Activated naive CD8-positive, alpha-beta T cell (primary cell): ENCODE measurements around the gene SHISA8.
A peak's percentile ranks its signal among the peaks of the same experiment; 100 is the strongest.

ENCODE experiments used
- H3K27ac Mint-ChIP-seq: one replicate; pipeline ENCODE4 v1.8.0; 2021; ENCODE audit warnings: mixed read lengths
- H3K27me3 Mint-ChIP-seq: one replicate; pipeline ENCODE4 v1.8.0; 2021; ENCODE audit warnings: mixed read lengths
- H3K36me3 Mint-ChIP-seq: one replicate; pipeline ENCODE4 v1.8.0; 2021; ENCODE audit warnings: mixed read lengths
- H3K4me1 Mint-ChIP-seq: one replicate; pipeline ENCODE4 v1.8.0; 2021; ENCODE audit warnings: low read depth, mixed read lengths
- H3K4me3 Mint-ChIP-seq: one replicate; pipeline ENCODE4 v1.8.0; 2021; ENCODE audit warnings: mild to moderate bottlenecking, mixed read lengths
- H3K9me3 Mint-ChIP-seq: one replicate; pipeline ENCODE4 v1.8.0; 2021; ENCODE audit warnings: low read depth, mixed read lengths

The SHISA8 gene

DNA sequence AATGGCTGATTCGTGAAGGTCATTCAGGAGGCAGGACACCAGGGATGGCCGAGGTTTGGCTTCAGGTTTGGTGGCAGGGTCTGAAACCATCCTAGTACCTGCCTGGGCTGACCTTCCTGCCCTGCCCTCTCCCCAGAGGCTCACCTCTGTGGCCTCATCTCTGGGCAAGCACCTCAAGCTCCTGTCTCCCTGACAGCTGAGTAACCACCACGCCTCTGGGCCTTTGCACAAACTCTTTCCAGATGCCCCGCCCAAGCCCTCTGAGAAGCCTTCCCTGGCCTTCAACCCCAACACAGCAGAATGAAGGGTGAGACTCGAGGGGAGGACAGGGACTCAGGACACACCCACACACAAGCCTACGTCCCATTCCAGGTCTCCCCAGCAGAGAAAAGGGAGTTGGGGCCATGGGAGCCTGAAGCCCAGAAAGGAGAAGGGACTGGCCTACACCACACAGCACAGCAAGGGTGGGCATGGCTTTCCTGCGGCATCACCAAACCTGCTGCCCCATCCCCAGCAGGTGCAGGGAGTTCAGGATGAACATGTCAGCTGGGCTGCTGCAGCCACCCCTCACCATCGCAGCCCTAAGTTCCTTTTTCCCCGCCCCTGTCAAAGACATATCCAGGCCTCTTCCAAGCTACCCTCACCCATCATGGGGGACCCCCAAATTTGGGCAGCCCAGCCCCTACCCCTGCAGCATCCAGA, 2.4 kb downstream of the SHISA8 start:
- Mint-ChIP-seq H3K27ac (peak overlapping the region; percentile 10), H3K4me3 (peak overlapping the region; percentile 1), H3K27me3 (peaks cover 5% of the 10 kb centered on the region), H3K4me1 (peaks cover 28% of the 10 kb centered on the region), H3K9me3 (no peaks in the 10 kb centered on the region), H3K36me3 (no peaks in the 10 kb centered on the region)

- Mint-ChIP-seq H3K36me3 (no peaks in the 10 kb centered on the region), H3K9me3 (no peaks in the 10 kb centered on the region), H3K4me3 (peak overlapping the region; percentile 67), H3K27me3 (peaks cover 2% of the 10 kb centered on the region), H3K4me1 (peaks cover 27% of the 10 kb centered on the region), H3K27ac (no peak overlapping the region)
Measured at GRCh38 chr22:41911001-41911611, 3.8 kb downstream of the SHISA8 start.

DNA sequence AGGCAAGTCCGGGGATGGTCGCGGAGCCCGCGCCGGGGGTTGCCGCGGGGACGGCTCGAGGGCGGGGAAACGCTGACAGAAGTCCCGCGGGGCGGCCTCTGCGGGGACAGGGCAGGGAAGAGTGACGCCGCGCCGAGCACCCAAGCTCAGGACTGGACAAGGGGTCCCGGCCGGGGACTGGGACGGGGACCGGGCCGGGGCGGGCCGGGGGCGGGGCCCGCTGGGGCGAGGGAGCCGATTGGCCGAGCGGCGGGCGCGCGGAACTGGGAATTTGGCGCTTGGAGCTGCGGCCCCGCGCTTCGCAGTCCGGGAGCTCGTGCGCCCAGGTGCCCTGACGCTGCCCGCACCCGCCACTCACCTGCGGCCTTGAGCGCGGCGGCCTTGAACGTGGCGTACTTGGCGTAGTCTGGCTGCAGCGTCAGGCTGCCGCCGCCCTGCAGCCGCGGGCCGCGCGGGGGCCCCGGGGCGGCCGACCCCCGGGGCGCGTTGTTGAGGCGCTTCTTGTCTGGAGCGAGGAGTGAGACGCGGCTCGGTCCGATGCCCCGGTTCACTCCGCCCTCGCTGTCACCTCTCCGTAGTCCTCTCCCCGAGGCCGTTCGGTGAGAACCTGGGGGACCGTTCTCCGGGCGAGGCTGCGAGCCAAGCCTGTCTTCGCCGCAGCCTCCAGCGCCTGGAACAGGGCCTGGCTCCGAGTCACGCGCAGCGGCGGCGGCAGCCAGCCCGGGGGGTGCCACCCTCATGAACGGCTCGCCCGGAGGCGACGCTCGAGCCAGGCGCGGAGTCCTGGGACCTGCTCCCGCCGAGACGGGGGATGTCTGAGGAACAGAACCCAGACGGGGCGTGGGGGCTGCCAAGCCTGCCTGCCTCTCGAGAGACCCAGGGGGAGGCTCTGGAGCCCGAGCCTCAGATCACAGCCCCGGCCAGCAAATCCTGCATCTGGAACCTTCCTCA, 4.5 kb downstream of the SHISA8 start:
- Mint-ChIP-seq H3K9me3 (no peaks in the 10 kb centered on the region), H3K4me3 (no peak overlapping the region), H3K27ac (no peak overlapping the region), H3K27me3 (no peaks in the 10 kb centered on the region), H3K4me1 (peaks cover 24% of the 10 kb centered on the region), H3K36me3 (no peaks in the 10 kb centered on the region)

DNA sequence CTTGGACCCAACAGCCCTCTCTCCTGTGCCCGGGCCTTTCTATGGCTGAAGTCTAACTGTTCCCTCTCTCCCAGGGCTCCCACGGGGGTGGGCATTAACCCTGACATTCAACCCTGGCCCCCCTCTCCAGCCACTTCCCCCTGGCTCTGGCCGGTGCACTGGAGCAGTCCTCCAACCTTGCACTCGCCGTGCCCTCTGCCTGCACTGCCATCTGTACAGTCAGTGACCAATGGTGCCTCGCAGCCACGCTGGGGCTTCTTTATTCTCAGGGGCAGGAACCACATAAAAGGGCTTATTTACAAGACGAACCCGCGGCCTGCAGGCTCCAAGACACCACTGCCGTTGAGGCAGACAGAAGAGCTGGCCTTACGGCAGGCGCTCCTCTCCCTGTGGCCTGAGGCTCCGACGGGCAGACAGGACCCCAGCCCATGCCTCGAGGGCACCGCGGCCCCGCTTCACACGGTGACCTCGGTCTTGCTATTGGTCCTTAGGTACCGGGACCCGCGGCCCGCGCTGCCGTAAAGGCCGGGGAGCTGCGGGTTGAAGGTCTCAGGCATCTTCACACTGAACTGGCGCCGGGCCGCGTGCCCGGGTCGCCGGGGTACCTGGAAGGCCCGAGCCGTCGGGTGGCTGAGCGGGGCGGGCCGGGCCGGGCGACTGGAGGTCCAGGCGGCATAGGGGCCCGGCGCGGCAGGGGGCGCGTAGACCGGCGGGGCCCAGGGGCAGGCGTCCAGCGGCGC, 5.4 kb downstream of the SHISA8 start:
- Mint-ChIP-seq H3K4me3 (peak overlapping the region; percentile 58), H3K9me3 (no peaks in the 10 kb centered on the region), H3K27ac (no peak overlapping the region), H3K27me3 (no peaks in the 10 kb centered on the region), H3K36me3 (no peaks in the 10 kb centered on the region), H3K4me1 (peaks cover 24% of the 10 kb centered on the region)

DNA sequence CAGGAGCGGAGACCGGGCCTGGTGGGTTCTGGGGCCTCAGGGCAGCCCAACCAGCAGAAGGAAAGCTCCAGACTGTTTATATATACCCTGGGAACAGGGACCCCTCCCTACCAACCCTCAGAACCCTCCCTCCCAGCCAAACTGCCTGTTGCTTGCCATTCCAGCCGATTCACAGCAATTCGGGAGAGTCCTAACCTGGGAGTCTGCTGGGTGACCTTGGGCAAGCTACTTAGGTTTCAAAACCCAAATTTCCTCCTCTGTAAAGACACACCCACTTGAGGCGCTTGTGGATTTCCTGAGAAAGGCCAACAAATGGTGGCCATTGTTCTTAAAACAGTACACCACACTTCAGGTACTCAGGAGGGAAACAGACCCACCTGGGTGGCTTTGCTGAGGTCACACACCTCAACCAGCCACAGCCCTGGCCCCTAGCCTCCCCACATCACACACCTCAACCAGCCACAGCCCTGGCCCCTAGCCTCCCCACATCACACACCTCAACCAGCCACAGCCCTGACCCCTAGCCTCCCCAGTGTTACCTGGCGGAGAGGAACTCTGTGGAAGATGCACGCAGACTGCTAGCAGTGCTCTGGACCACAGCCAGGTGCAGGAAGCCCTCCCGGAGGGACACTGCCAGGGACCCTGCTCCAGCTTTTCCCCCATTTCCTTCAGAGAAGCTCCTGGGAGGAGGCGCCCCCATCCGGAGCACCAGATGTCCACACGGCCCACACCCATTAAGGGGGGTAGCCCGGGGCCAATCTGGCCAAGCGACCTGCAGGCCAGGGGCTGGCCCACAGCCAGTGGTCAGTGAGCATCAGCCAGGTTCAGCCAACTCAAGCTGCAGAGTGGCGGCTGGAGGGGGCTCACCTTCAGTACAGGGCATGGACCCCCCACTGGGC, 6.2 kb downstream of the SHISA8 start:
- H3K27me3 Mint-ChIP-seq, result no peaks in the 10 kb centered on the region
- peaks cover 24% of the 10 kb centered on the region for H3K4me1 Mint-ChIP-seq
- no peaks in the 10 kb centered on the region for H3K36me3 Mint-ChIP-seq
- H3K27ac Mint-ChIP-seq, result no peak overlapping the region
- no peak overlapping the region for H3K4me3 Mint-ChIP-seq
- H3K9me3 Mint-ChIP-seq, result no peaks in the 10 kb centered on the region

- H3K4me3 Mint-ChIP-seq, result no peak overlapping the region
- H3K9me3 Mint-ChIP-seq, result no peaks in the 10 kb centered on the region
- peaks cover 20% of the 10 kb centered on the region for H3K4me1 Mint-ChIP-seq
- no peaks in the 10 kb centered on the region for H3K27me3 Mint-ChIP-seq
- no peak overlapping the region for H3K27ac Mint-ChIP-seq
- H3K36me3 Mint-ChIP-seq, result no peaks in the 10 kb centered on the region
Measured at GRCh38 chr22:41907436-41908401, 7.2 kb downstream of the SHISA8 start.

DNA sequence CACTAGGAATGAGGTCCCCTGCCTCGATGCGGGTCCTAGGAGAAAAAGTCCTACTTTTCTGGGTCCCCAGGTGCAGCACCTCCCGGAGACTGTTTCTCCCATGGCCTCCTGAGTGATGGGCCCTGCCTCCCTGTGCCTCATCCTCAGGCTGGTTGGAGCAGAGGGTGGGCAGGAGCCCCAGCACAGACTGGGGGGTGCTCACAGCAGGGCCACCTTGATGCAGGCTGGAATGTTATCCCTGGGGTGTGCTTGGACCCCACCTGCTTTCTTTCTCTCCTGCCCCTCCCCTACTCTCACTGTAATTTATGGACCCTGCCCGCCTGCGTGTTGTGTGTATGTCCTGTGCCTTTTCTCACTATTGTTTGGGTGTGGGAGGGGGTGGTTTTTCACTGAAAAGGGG, 8.1 kb downstream of the SHISA8 start:
- H3K36me3 Mint-ChIP-seq, result no peaks in the 10 kb centered on the region
- no peak overlapping the region for H3K27ac Mint-ChIP-seq
- no peak overlapping the region for H3K4me3 Mint-ChIP-seq
- no peaks in the 10 kb centered on the region for H3K9me3 Mint-ChIP-seq
- no peaks in the 10 kb centered on the region for H3K27me3 Mint-ChIP-seq
- peaks cover 20% of the 10 kb centered on the region for H3K4me1 Mint-ChIP-seq

DNA sequence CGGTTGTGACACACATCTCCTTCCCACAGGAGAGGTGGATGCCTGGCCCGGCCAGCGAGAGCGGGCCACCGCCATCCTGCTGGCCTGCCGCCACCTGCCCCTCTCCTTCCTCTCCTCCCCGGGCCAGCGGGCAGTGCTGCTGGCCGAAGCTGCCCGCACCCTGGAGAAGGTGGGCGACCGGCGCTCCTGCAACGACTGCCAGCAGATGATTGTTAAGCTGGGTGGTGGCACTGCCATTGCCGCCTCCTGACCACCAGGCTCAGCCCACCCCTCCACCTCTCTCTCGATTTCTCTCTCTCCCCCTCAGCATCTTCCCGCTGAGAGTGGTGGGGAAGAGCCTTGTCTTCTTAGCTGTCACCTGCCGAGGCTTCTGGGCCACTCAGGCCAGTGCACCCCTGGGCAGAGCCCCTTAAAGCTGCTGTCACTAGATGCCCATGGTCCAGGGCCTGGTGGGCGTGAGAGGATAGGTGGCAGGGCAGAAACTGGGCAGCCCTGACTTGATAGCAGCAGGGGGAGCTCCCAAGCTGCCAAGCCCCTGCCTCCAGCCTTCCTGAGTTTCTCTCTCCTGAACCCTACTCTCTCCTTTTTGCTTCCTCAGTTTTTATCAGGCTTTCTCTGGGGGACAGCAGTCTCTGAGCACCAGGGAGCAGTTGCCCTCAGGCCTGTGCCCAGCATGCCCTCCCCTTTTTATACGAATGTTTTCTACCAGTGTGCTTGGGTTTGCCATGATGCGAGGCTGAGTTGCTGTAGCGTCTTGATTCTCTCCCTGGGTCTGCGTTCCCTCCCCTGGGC, 9.3 kb downstream of the SHISA8 start:
- no peaks in the 10 kb centered on the region for H3K36me3 Mint-ChIP-seq
- no peak overlapping the region for H3K4me3 Mint-ChIP-seq
- no peak overlapping the region for H3K27ac Mint-ChIP-seq
- H3K27me3 Mint-ChIP-seq, result no peaks in the 10 kb centered on the region
- peaks cover 17% of the 10 kb centered on the region for H3K4me1 Mint-ChIP-seq
- H3K9me3 Mint-ChIP-seq, result no peaks in the 10 kb centered on the region

- Mint-ChIP-seq H3K36me3 (no peaks in the 10 kb centered on the region), H3K27me3 (no peaks in the 10 kb centered on the region), H3K4me1 (peaks cover 17% of the 10 kb centered on the region), H3K9me3 (no peaks in the 10 kb centered on the region), H3K27ac (no peak overlapping the region), H3K4me3 (no peak overlapping the region)
Measured at GRCh38 chr22:41904450-41905410, 10.1 kb downstream of the SHISA8 start.

DNA sequence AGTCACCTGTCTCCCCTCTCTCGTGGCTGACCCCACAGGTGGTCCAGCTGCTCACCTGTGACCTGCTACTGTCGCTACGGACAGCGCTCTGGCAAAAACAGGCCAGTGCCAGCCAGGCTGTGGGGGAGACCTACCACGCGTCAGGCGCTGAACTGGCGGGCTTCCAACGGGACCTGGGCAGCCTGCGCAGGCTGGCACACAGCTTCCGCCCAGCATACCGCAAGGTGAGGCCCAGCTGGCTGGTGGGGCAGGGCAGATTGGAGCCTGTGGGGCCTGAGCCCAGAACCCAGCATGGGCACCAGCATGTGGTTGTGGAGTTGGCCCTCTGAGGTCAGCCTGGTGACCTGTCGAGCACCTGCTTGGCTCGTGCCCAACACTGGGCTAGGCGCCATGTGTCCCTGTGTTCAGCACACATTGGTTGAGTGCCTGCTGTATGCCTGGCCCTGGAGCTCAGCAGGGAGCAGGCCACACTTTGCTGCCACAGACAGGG, 11.9 kb downstream of the SHISA8 start:
- Mint-ChIP-seq H3K27ac (no peak overlapping the region), H3K27me3 (no peaks in the 10 kb centered on the region), H3K4me3 (no peak overlapping the region), H3K4me1 (peaks cover 5% of the 10 kb centered on the region), H3K36me3 (no peaks in the 10 kb centered on the region), H3K9me3 (no peaks in the 10 kb centered on the region)

DNA sequence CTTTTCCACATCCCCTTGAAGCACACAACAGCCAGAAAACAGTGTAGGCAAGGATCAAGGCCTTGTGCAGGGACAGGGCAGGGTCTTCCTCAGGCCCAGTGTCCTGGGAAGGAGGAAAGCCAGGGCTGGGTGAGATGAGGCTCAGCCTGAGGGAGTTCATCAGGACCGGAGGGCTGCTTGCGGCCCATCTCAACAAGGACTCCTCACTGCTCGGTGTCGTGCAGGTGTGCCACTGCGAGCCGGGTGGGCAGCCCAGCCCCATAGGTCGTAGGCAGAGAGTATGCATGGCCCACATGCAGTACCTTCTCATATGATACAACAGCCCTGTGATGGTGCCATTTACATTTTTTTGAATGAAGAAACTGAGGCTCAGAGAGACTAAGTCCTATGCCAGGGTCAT, 12.9 kb downstream of the SHISA8 start:
- Mint-ChIP-seq H3K4me1 (no peaks in the 10 kb centered on the region), H3K9me3 (no peaks in the 10 kb centered on the region), H3K4me3 (no peak overlapping the region), H3K27ac (no peak overlapping the region), H3K36me3 (no peaks in the 10 kb centered on the region), H3K27me3 (no peaks in the 10 kb centered on the region)
